Activated B cell treated with CpG ODN at 0.5 μM for 24 hours (primary cell): ENCODE results near the gene TLCD5. TPM values are rescaled to one million over a fixed set of nuclear protein-coding genes. Genes with fewer than 3 reads are reported as not detected.

Experiments
- ATAC-seq: fragments of 200-7000 bp; cut with Tn5 transposase; one replicate; pipeline ENCODE4 v1.10.0; 2021; ENCODE audit warnings: low read depth, mild to moderate bottlenecking, moderate library complexity
- CTCF ChIA-PET: fragments of 350-600 bp; sonication (Branson Sonifier 250); formaldehyde crosslinking; loops from one replicate; lab custom pipeline; 2021; ENCODE audit warnings: antibody characterized with exemption; lab: Charles Lee
- POLR2A ChIA-PET: fragments of 350-600 bp; sonication (Branson Sonifier 250); formaldehyde crosslinking; loops from one replicate; lab custom pipeline; 2021; ENCODE audit warnings: antibody characterized with exemption; lab: Charles Lee
- DNase-seq: peaks from one replicate; pipeline ENCODE4 v3.0.0; 2022
- H3K27ac Mint-ChIP-seq: one replicate; pipeline ENCODE4 v1.8.0; 2020; ENCODE audit warnings: mixed read lengths
- H3K27me3 Mint-ChIP-seq: one replicate; pipeline ENCODE4 v1.8.0; 2021; ENCODE audit warnings: mixed read lengths
- H3K36me3 Mint-ChIP-seq: one replicate; pipeline ENCODE4 v1.8.0; 2021; ENCODE audit warnings: low read depth, mixed read lengths
- H3K4me1 Mint-ChIP-seq: one replicate; pipeline ENCODE4 v1.8.0; 2021; ENCODE audit warnings: mixed read lengths
- H3K4me3 Mint-ChIP-seq: one replicate; pipeline ENCODE4 v1.8.0; 2020; ENCODE audit warnings: mild to moderate bottlenecking, mixed read lengths
- H3K9me3 Mint-ChIP-seq: one replicate; pipeline ENCODE4 v1.8.0; 2020; ENCODE audit warnings: mixed read lengths
- CTCF ChIP-seq: fragments of 200-600 bp; IDR thresholded peaks from one replicate; pipeline ENCODE4 v1.8.0; 2022; ENCODE audit warnings: antibody characterized with exemption, mild to moderate bottlenecking
- intact Hi-C: fragments of 100-400 bp; cut with micrococcal nuclease; formaldehyde crosslinking; loops from one replicate; pipeline ENCODE4 v1.15.1; 2024
- total RNA-seq: library from RNA; stranded (reverse); gene quantifications from 2 replicates; pipeline ENCODE4 v1.2.3, GENCODE V29; 2022

Gene TLCD5
- total RNA-seq, 1 donor from 2014 or later = 0.22 TPM

DNA sequence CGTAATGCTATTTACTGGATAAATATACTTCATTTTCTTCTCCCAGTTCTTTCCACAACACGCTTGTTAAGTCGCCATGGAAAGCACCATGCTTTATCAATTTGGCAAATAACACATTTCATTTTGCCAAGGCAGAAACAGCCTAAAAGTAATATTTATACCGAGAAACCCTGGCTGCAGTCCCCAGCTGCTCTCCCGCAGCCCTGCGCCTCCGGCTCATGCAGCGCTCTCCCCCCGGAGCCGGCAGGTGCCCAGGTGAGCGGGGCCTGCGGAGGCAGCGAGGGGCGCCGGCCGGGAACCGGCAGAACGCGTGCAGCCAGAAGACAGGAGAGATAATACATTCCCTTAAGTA, 10.4 kb downstream of the TLCD5 start:
- intact Hi-C loops = loop anchor here (1.0 to 10.0 kb wide), 9 partner anchors 97 to 1257 kb away; partner anchors contain the start of genes SC5D and TBCEL
- no peak for DNase-seq
- CTCF ChIA-PET = interaction anchor here (0.8 to 3.9 kb wide), 7 partner anchors 9 to 1095 kb away, joined by 3 to 42 read pairs (median 4); partner anchors contain the start of gene GRIK4
- Mint-ChIP-seq H3K27ac (no peak overlapping the region), H3K4me3 (peak overlapping the region; percentile 70), H3K4me1 (peaks cover 31% of the 10 kb centered on the region), H3K36me3 (peaks cover 2% of the 10 kb centered on the region), H3K9me3 (peaks cover 1% of the 10 kb centered on the region), H3K27me3 (peaks cover 34% of the 10 kb centered on the region)
- POLR2A ChIA-PET = interaction anchor here (1.0 kb wide), 1 partner anchor 662 kb away, joined by 4 read pairs; no protein-coding TSS in a partner anchor
- peak; percentile 15 for ATAC-seq
- no peak for TF ChIP-seq CTCF

DNA sequence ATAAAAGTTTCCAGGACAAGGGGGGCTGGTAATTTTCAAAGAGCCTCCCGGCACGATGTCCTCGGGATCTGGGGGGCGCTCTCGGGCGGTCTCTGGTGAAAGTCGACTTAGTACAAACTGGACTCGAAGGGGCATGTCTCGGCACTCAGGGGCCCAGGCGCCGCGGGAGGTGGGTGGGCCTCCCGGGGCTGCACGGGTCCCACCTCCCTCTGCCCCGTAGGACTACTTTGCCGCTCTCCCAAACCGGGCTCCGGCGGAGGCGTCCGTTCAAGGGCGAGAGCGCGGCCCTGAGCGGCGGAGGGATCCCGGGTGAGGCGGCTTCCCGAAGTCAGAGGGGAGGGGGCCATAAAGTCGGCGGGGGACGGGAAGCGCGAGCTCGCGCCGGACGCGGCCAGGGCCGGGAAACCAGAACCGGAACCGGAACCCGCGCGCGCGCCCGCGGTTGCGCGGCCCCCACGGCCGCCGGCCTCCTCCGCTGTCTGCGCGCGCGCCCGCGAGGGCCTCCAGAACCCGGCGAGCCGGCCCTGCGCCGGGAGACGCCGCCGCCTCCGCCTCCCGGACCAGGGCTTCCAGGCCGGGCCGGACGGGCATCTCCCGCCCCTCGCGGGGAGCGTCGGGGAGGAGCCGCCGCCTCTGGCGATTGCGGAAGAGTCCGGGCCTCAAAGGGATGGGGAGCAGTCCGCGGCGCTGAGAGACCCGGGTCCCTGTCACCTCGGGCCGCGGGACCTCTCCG, 11.0 kb downstream of the TLCD5 start, which contains the start of gene ARHGEF12:
TSS of gene ARHGEF12 (plus strand) at position 506 of the 733 bp plus-strand sequence. CDS start 831 bp downstream, outside the sequence.
- Mint-ChIP-seq H3K27me3 (peaks cover 35% of the 10 kb centered on the region), H3K4me1 (peaks cover 31% of the 10 kb centered on the region), H3K9me3 (peaks cover 1% of the 10 kb centered on the region), H3K36me3 (peaks cover 2% of the 10 kb centered on the region), H3K4me3 (peak within 1 kb of the TSS; percentile 91), H3K27ac (peak within 1 kb of the TSS; percentile 74)
- ATAC-seq = peak; percentile 68
- DNase-seq = peak; percentile 81
- TF ChIP-seq CTCF = no peak
- intact Hi-C loops = loop anchor here (1.0 to 10.0 kb wide), 10 partner anchors 8 to 1256 kb away; partner anchors contain the start of genes SC5D and TBCEL
- ChIA-PET POLR2A (interaction anchor here (1.0 kb wide), 1 partner anchor 663 kb away, joined by 4 read pairs; no protein-coding TSS in a partner anchor), CTCF (interaction anchor here (0.9 to 3.9 kb wide), 2 partner anchors 9 to 349 kb away, joined by 3 to 42 read pairs; no protein-coding TSS in a partner anchor)

GRCh38 chr11:120336641-120337354, 11.7 kb downstream of the TLCD5 start:
- intact Hi-C loops = loop anchor here (1.0 to 10.0 kb wide), 6 partner anchors 8 to 1256 kb away; partner anchors contain the start of genes SC5D and TBCEL
- Mint-ChIP-seq H3K36me3 (peaks cover 2% of the 10 kb centered on the region), H3K27me3 (peaks cover 35% of the 10 kb centered on the region), H3K4me3 (peak overlapping the region; percentile 91), H3K4me1 (peaks cover 31% of the 10 kb centered on the region), H3K9me3 (peaks cover 1% of the 10 kb centered on the region), H3K27ac (peak overlapping the region; percentile 74)
- POLR2A ChIA-PET = interaction anchor here (1.0 kb wide), 1 partner anchor 663 kb away, joined by 4 read pairs; no protein-coding TSS in a partner anchor
- no peak for TF ChIP-seq CTCF
- no peak for DNase-seq
- CTCF ChIA-PET = interaction anchor here (3.9 kb wide), 1 partner anchor 349 kb away, joined by 42 read pairs; no protein-coding TSS in a partner anchor
- peak; percentile 36 for ATAC-seq

DNA sequence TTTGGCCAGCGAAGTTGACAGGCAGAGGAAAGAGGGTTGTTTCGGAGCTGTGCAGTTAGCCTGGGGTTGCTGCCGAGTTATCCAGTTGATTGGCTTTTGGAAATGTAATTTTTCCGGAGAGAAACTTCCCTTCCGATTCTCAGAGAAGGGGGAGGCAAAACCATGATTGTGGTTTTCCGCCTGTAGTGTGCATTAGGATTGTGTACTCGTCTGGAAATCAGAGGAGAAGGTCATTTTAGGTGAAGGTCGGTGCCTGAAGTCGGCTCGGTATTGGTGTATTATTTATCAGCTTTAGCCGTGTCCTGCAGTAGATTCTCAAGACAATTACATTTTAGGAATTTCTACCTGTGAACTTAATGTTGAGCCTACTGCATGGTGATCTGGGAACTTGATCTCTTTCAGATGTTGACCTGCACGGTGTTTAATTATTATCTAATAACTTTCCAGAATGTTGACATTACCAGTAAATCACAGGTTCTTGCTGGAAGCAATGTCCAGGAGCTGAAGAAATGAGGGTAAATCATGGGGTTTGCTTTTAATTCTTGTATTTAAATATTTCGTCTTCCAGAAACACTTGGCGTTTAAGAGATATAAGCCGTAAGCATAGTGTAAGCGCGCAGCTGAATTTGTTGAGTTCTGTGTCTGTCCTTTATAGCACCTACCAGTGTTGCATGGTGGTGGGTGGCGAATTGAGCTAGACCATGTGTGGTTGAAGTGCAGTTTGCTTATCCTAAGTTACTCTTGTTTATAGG, 12.4 kb downstream of the TLCD5 start:
- no peak for TF ChIP-seq CTCF
- no peak for DNase-seq
- H3K27ac Mint-ChIP-seq = peak overlapping the region; percentile 74
- H3K4me3 Mint-ChIP-seq = peak overlapping the region; percentile 91
- ChIA-PET POLR2A (interaction anchor here (0.5 kb wide), 1 partner anchor 1199 kb away, joined by 4 read pairs; no protein-coding TSS in a partner anchor), CTCF (no interaction called here)
- H3K4me1 Mint-ChIP-seq = peaks cover 37% of the 10 kb centered on the region
- H3K27me3 Mint-ChIP-seq = peaks cover 42% of the 10 kb centered on the region
- intact Hi-C loops = loop anchor here (5.0 to 10.0 kb wide), 5 partner anchors 95 to 1255 kb away; partner anchors contain the start of genes SC5D and TBCEL
- H3K36me3 Mint-ChIP-seq = peaks cover 2% of the 10 kb centered on the region
- no peak for ATAC-seq
- H3K9me3 Mint-ChIP-seq = peaks cover 1% of the 10 kb centered on the region
